ENCODE results near the gene GAB3. TPM values are rescaled to one million over a fixed set of nuclear protein-coding genes. Genes with fewer than 3 reads are reported as not detected.

GAB3 gene
- polyA plus RNA-seq, 1 donor (not counting 4 experiments of a cell fraction or from before 2014, with no cell fraction given), result 0.18 TPM

DNA sequence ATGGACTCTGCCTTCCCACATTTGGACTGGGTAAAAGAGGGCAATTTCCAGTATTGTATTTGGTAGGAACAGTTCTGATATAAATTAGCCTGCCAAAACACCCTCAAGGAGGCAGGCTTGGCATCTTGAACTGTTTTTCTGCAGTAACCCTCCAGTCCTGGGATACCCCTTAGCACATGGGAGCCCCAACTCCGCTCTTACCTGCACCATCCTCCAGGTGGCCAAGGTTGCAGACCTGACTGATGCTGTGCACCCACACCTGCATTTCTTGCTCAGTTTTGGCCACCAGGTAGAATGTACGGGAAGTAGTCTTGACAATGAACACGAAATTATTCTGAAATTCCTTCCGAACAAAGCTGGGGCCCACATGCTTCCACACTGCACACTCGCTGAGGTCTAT, 35.1 kb downstream of the GAB3 start:
- Histone ChIP-seq H3K9ac (ENCODE audit: control insufficient read depth, extremely low read depth, insufficient read depth, low read length) (no peak overlapping the region), H4K20me1 (ENCODE audit: control insufficient read depth, extremely low read depth, insufficient read depth, low read length) (no peaks in the 10 kb centered on the region), H3K79me2 (ENCODE audit: control insufficient read depth, insufficient read depth, low read length) (no peaks in the 10 kb centered on the region), H3K4me3 (ENCODE audit: control insufficient read depth in 2 of 3, extremely low read depth in 1 of 3, insufficient read depth in 2 of 3, low read depth in 1 of 3, low read length in 3 of 3) (no peak overlapping the region), H3K4me2 (ENCODE audit: control insufficient read depth, extremely low read depth, insufficient read depth, low read depth, low read length) (no peak overlapping the region), H3K9me3 (ENCODE audit: control insufficient read depth, low read depth, low read length) (no peaks in the 10 kb centered on the region), H3K27me3 (ENCODE audit: control insufficient read depth, extremely low read depth, insufficient read depth, low read length) (no peaks in the 10 kb centered on the region), H3K9me1 (ENCODE audit: control insufficient read depth, extremely low read depth, insufficient read depth, low read length) (no peaks in the 10 kb centered on the region), H2AFZ (ENCODE audit: control insufficient read depth, low read length) (no peak overlapping the region), H3K36me3 (ENCODE audit: control insufficient read depth in 2 of 2, extremely low read depth in 1 of 2, insufficient read depth in 2 of 2, low read length in 2 of 2) (no peaks in the 10 kb centered on the region), H3K4me1 (ENCODE audit: control insufficient read depth, extremely low read depth, insufficient read depth, low read length) (peaks cover 9% of the 10 kb centered on the region), H3K27ac (ENCODE audit: control insufficient read depth, insufficient read depth, low read length) (no peak overlapping the region)
- dilution Hi-C loops (cut with MboI; ENCODE audit: extremely low pct_ligation_motif_present, low sequenced_read_pairs), result no loop called here
- FAIRE-seq (no peak), DNase-seq (ENCODE audit: low read depth, low spot score) (no peak)
- TF ChIP-seq, protein P1, sequence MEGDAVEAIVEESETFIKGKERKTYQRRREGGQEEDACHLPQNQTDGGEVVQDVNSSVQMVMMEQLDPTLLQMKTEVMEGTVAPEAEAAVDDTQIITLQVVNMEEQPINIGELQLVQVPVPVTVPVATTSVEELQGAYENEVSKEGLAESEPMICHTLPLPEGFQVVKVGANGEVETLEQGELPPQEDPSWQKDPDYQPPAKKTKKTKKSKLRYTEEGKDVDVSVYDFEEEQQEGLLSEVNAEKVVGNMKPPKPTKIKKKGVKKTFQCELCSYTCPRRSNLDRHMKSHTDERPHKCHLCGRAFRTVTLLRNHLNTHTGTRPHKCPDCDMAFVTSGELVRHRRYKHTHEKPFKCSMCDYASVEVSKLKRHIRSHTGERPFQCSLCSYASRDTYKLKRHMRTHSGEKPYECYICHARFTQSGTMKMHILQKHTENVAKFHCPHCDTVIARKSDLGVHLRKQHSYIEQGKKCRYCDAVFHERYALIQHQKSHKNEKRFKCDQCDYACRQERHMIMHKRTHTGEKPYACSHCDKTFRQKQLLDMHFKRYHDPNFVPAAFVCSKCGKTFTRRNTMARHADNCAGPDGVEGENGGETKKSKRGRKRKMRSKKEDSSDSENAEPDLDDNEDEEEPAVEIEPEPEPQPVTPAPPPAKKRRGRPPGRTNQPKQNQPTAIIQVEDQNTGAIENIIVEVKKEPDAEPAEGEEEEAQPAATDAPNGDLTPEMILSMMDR (optimal IDR thresholded peaks at IDR 0.05 in 1 of 3, IDR thresholded peaks at IDR 0.05 in 1 of 3, conservative IDR thresholded peaks at IDR 0.05 in 1 of 3; ENCODE audit: extremely low read depth in 1 of 3, insufficient read depth in 2 of 3, low read length in 3 of 3), result peak in 2 of 3 experiments; percentile 2 to 33
- TF ChIP-seq EZH2 (IDR thresholded peaks at IDR 0.05; ENCODE audit: low read length), result no peak

DNA sequence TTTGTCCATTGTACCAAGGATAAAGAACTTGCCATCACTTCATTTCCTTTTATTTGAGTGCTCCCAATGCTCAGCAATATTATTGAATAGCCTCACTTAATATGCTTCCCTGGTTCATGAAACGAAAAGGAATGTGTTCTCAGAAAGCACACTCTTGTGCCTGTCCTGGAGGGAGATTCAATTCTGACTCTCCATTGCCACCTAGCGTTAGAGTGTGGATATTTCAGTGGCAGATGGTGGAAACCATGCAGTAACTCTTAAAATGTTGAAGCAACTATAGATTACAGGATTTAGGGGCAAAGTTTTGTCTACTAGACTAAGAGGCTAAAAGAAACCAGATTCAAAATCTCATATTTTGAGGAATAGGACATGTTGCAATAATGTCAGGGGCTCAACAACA, 36.0 kb downstream of the GAB3 start:
- DNase-seq (ENCODE audit: low read depth, low spot score) (no peak), FAIRE-seq (peak; percentile 56)
- Histone ChIP-seq H3K36me3 (ENCODE audit: control insufficient read depth in 2 of 2, extremely low read depth in 1 of 2, insufficient read depth in 2 of 2, low read length in 2 of 2) (no peaks in the 10 kb centered on the region), H4K20me1 (ENCODE audit: control insufficient read depth, extremely low read depth, insufficient read depth, low read length) (no peaks in the 10 kb centered on the region), H3K4me2 (ENCODE audit: control insufficient read depth, extremely low read depth, insufficient read depth, low read depth, low read length) (no peak overlapping the region), H3K9me3 (ENCODE audit: control insufficient read depth, low read depth, low read length) (no peaks in the 10 kb centered on the region), H3K4me1 (ENCODE audit: control insufficient read depth, extremely low read depth, insufficient read depth, low read length) (peaks cover 9% of the 10 kb centered on the region), H3K4me3 (ENCODE audit: control insufficient read depth in 2 of 3, extremely low read depth in 1 of 3, insufficient read depth in 2 of 3, low read depth in 1 of 3, low read length in 3 of 3) (no peak overlapping the region), H2AFZ (ENCODE audit: control insufficient read depth, low read length) (no peak overlapping the region), H3K9me1 (ENCODE audit: control insufficient read depth, extremely low read depth, insufficient read depth, low read length) (no peaks in the 10 kb centered on the region), H3K27me3 (ENCODE audit: control insufficient read depth, extremely low read depth, insufficient read depth, low read length) (no peaks in the 10 kb centered on the region), H3K9ac (ENCODE audit: control insufficient read depth, extremely low read depth, insufficient read depth, low read length) (no peak overlapping the region), H3K79me2 (ENCODE audit: control insufficient read depth, insufficient read depth, low read length) (no peaks in the 10 kb centered on the region), H3K27ac (ENCODE audit: control insufficient read depth, insufficient read depth, low read length) (no peak overlapping the region)
- TF ChIP-seq, protein P1 (optimal IDR thresholded peaks at IDR 0.05 in 1 of 3, IDR thresholded peaks at IDR 0.05 in 1 of 3, conservative IDR thresholded peaks at IDR 0.05 in 1 of 3; ENCODE audit: extremely low read depth in 1 of 3, insufficient read depth in 2 of 3, low read length in 3 of 3), result peak; percentile 69 to 79 (median 74)
- TF ChIP-seq EZH2 (IDR thresholded peaks at IDR 0.05; ENCODE audit: low read length), result no peak
- dilution Hi-C loops (cut with MboI; ENCODE audit: extremely low pct_ligation_motif_present, low sequenced_read_pairs), result no loop called here

Data from keratinocyte (primary cell).